Tibial nerve (tissue), 4 donors: ENCODE results near the gene TJP2. TPM values are rescaled to one million over a fixed set of nuclear protein-coding genes. Genes with fewer than 3 reads are reported as not detected.

Experiments
- DNase-seq, 2 donors: peaks; one replicate each; pipeline ENCODE4 v3.0.0-alpha.2; 2019; ENCODE audit warnings: low spot score in 2 of 2
- H3K27ac ChIP-seq, 4 donors: fragments of 200-600 bp; sonication (generic) in 3 of 4; one replicate each; pipeline ENCODE4 v1.5.1; 2017 to 2019; ENCODE audit warnings: mild to moderate bottlenecking in 1 of 4
- H3K27me3 ChIP-seq, 2 donors: fragments of 200-600 bp; sonication (generic) in 1 of 2; one replicate each; pipeline versions ENCODE4 v1.5.1 to v1.6.0; 2017 to 2019
- H3K36me3 ChIP-seq, 3 donors: fragments of 200-600 bp; sonication (generic); one replicate each; pipeline ENCODE4 v1.5.1; 2018 to 2019
- H3K4me1 ChIP-seq, 4 donors: fragments of 200-600 bp; sonication (generic) in 3 of 4; one replicate each; pipeline ENCODE4 v1.5.1; 2017 to 2019
- H3K4me3 ChIP-seq, 4 donors: fragments of 200-600 bp; sonication (generic) in 3 of 4; one replicate each; pipeline ENCODE4 v1.5.1; 2017 to 2019; ENCODE audit warnings: mild to moderate bottlenecking in 1 of 4, moderate library complexity in 1 of 4
- H3K9me3 ChIP-seq, 4 donors: fragments of 200-600 bp; sonication (generic) in 3 of 4; one replicate each; pipeline ENCODE4 v1.5.1; 2017 to 2019
- CTCF ChIP-seq, 5 experiments: fragments of 200-600 bp in 3 of 5; fragments of 450-650 bp in 2 of 5; sonication (generic) in 3 of 5; IDR thresholded peaks; one replicate each; pipeline ENCODE4 v1.5.1; 2016 to 2019; ENCODE audit warnings: antibody characterized with exemption in 5 of 5, mild to moderate bottlenecking in 3 of 5, moderate library complexity in 2 of 5
- EP300 ChIP-seq, 2 donors: sonication (generic); formaldehyde crosslinking; IDR thresholded peaks; one replicate each; pipeline ENCODE4 v1.6.1; 2017; ENCODE audit warnings: antibody characterized with exemption in 2 of 2, mild to moderate bottlenecking in 1 of 2
- POLR2A ChIP-seq, 2 donors: fragments of 450-650 bp; IDR thresholded peaks; one replicate each; pipeline ENCODE4 v1.6.1; 2017; ENCODE audit warnings: antibody characterized with exemption in 2 of 2, mild to moderate bottlenecking in 2 of 2, moderate library complexity in 2 of 2
- WGBS, 2 donors: methylation state at CpG; one replicate each; pipeline ENCODE4 v1.1.5; 2018; 5-methylcytosine and 5-hydroxymethylcytosine counted together
- total RNA-seq, 4 donors: library from RNA; depleted of rRNA; stranded (reverse); fragments of >200 nt; gene quantifications; one replicate each; pipeline ENCODE4 v1.1.0, GENCODE V29; 2016

TJP2 gene
- total RNA-seq, 4 donors from 2014 or later: 123 to 207 (median 182) TPM

GRCh38 chr9:69149321-69149807, 24.7 kb upstream of the TJP2 start:
- peak overlapping the region in 2 of 4 donors; percentile 53 to 74 for H3K27ac ChIP-seq
- TF ChIP-seq POLR2A (IDR thresholded peaks at IDR 0.05): no peak
- peak in 4 of 5 experiments; percentile 7 to 48 (median 25) for TF ChIP-seq CTCF (IDR thresholded peaks at IDR 0.05)
- H3K4me1 ChIP-seq: peaks cover 0 to 15% (median 0%) of the 10 kb centered on the region in 4 donors
- DNase-seq: no peak
- H3K4me3 ChIP-seq: no peak overlapping the region
- H3K9me3 ChIP-seq: no peaks in the 10 kb centered on the region
- 12 to 15% methylated on average over 7 of the region's 7 CpGs for WGBS, 2 donors
- H3K36me3 ChIP-seq: no peaks in the 10 kb centered on the region
- H3K27me3 ChIP-seq: no peaks in the 10 kb centered on the region

GRCh38 chr9:69151506-69151905, 22.6 kb upstream of the TJP2 start:
- Histone ChIP-seq H3K4me1 (peaks cover 0 to 15% (median 0%) of the 10 kb centered on the region in 4 donors), H3K27me3 (no peaks in the 10 kb centered on the region), H3K36me3 (no peaks in the 10 kb centered on the region), H3K27ac (no peak overlapping the region), H3K9me3 (no peaks in the 10 kb centered on the region), H3K4me3 (no peak overlapping the region)
- TF ChIP-seq CTCF (IDR thresholded peaks at IDR 0.05): no peak
- DNase-seq: no peak
- WGBS, 2 donors: 88 to 92% methylated on average over 7 of the region's 7 CpGs

DNA sequence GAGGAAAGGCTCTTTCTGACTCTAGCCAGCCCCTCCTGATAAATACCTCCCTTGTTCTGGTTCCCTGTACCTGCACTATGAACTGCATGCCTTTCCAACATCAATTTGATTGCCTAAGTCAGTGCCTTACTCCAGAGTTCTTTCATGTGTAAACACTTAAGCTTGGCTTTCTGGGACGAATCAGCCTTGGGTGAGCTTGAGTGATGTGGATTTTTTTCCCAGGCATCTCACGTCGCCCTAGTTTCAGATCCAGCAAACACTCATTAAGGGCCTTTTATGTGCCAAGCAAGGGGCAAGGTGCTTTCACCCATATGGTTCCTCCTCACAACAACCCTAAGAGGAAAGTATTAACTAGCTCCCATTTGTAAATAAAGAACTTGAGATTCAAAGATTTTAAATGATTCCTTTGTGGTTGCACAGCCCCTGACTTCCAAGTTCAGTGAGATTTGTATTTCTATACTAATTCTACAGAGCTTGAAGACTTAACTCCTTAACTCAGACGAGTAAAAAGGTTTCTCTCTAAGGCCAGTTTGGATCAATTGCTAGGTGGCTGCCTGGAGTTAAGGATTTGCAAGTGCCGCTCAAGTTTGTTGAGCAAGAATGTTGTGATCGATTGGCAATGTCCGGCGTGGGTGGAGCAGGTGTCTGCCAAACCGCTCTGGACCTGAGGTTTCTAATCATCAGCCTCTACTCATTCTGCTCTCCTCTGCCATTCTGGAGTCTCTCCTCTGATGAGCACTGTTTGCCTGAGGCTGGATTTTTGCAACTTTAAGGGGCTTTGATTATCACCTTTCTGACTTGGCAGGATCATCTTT, 20.2 kb upstream of the TJP2 start:
- peaks cover 0 to 15% (median 0%) of the 10 kb centered on the region in 4 donors for H3K4me1 ChIP-seq
- TF ChIP-seq EP300 (IDR thresholded peaks at IDR 0.05): no peak
- TF ChIP-seq CTCF (IDR thresholded peaks at IDR 0.05): no peak
- TF ChIP-seq POLR2A (IDR thresholded peaks at IDR 0.05): no peak
- H3K4me3 ChIP-seq: no peak overlapping the region
- H3K36me3 ChIP-seq: no peaks in the 10 kb centered on the region
- WGBS, 2 donors: 79 to 80% methylated on average over 9 of the region's 9 CpGs
- no peaks in the 10 kb centered on the region for H3K9me3 ChIP-seq
- DNase-seq: no peak
- H3K27ac ChIP-seq: peak overlapping the region in 1 of 4 donors; percentile 3
- no peaks in the 10 kb centered on the region for H3K27me3 ChIP-seq

- no peak for DNase-seq
- TF ChIP-seq EP300 (IDR thresholded peaks at IDR 0.05) (no peak), POLR2A (IDR thresholded peaks at IDR 0.05) (no peak), CTCF (IDR thresholded peaks at IDR 0.05) (no peak)
- Histone ChIP-seq H3K27me3 (no peaks in the 10 kb centered on the region), H3K27ac (no peak overlapping the region), H3K36me3 (no peaks in the 10 kb centered on the region), H3K4me3 (no peak overlapping the region), H3K4me1 (peaks cover 0 to 4% (median 0%) of the 10 kb centered on the region in 4 donors), H3K9me3 (no peaks in the 10 kb centered on the region)
- WGBS, 2 donors: 71 to 78% methylated on average over 8 of the region's 8 CpGs
These were observed 18.6 kb upstream of the TJP2 start for GRCh38 chr9:69155341-69156030.
